NCI-H1930 (cell line): ENCODE measurements around the gene FAM219B.
"Not testable (repeated sequence)": the region's sequence is repeated elsewhere in the genome, so short reads cannot be mapped to it uniquely, and the experiment has no call there.

ENCODE experiments used
- DNase-seq, 2 experiments: peaks; one replicate each; lab custom pipeline; 2025; lab: John Stamatoyannopoulos, UW

FAM219B gene

GRCh38 chr15:74906450-74907162 is at the start of gene FAM219B:
Gene FAM219B, minus strand, starts transcription at chr15:74906851. Its CDS starts 51 bp downstream, at chr15:74906800.
- DNase-seq = peak; percentile 71 to 83

- peak; percentile 65 to 85 for DNase-seq
Measured at GRCh38 chr15:74955796-74956647, 49.4 kb upstream of the FAM219B start.

GRCh38 chr15:74955017-74955416 is 48.4 kb upstream of the FAM219B start:
- DNase-seq = no peak

- no peak for DNase-seq
Measured at GRCh38 chr15:74954515-74954914, 47.9 kb upstream of the FAM219B start.

GRCh38 chr15:74951006-74951405 is 44.4 kb upstream of the FAM219B start:
- DNase-seq = no peak

GRCh38 chr15:74950078-74950908 is 43.6 kb upstream of the FAM219B start:
- DNase-seq = peak; percentile 51 to 70

GRCh38 chr15:74937590-74938371 is 31.1 kb upstream of the FAM219B start, which contains the start of gene COX5A:
Gene COX5A, minus strand, starts transcription at chr15:74938073. Its CDS starts 59 bp downstream, at chr15:74938014.
- DNase-seq = peak; percentile 87 to 94

- no peak for DNase-seq
Measured at GRCh38 chr15:74937272-74937589, 30.6 kb upstream of the FAM219B start.

GRCh38 chr15:74935193-74935592 is 28.5 kb upstream of the FAM219B start:
- DNase-seq = peak in 1 of 2 experiments; percentile 43

- no peak for DNase-seq
Measured at GRCh38 chr15:74933573-74933972, 26.9 kb upstream of the FAM219B start.

- DNase-seq = peak in 1 of 2 experiments; percentile 5
Measured at GRCh38 chr15:74928771-74929198, 22.1 kb upstream of the FAM219B start.

GRCh38 chr15:74924525-74924924 is 17.9 kb upstream of the FAM219B start:
- DNase-seq = no peak

- no peak for DNase-seq
Measured at GRCh38 chr15:74920456-74920855, 13.8 kb upstream of the FAM219B start.

GRCh38 chr15:74917676-74918075 is 11.0 kb upstream of the FAM219B start:
- no peak for DNase-seq

GRCh38 chr15:74913799-74914198 is 7.1 kb upstream of the FAM219B start:
- not testable (repeated sequence) for DNase-seq

- DNase-seq = no peak
Measured at GRCh38 chr15:74913041-74913440, 6.4 kb upstream of the FAM219B start.

- DNase-seq = no peak
Measured at GRCh38 chr15:74908635-74909034, 2.0 kb upstream of the FAM219B start.

GRCh38 chr15:74907163-74907870 is 666 bp upstream of the FAM219B start:
- DNase-seq = no peak

GRCh38 chr15:74906067-74906449 is 593 bp downstream of the FAM219B start:
- no peak for DNase-seq

- DNase-seq = no peak
Measured at GRCh38 chr15:74904190-74904805, 2.4 kb downstream of the FAM219B start.
